Stomach smooth muscle (tissue), 2 donors: Measurements from ENCODE around the gene PSG5.
"Not testable (repeated sequence)": the region's sequence is repeated elsewhere in the genome, so short reads cannot be mapped to it uniquely, and the experiment has no call there.

ENCODE experiments used
- H3K27ac ChIP-seq: one replicate; pipeline ENCODE4 v1.7.0; 2013; ENCODE audit warnings: mild to moderate bottlenecking, low read length, inconsistent platforms
- H3K27me3 ChIP-seq, 2 donors: one replicate each; pipeline ENCODE4 v1.7.0; 2013; ENCODE audit warnings: low read length in 2 of 2; ENCODE audit not compliant: insufficient read depth in 2 of 2, control insufficient read depth in 1 of 2
- H3K36me3 ChIP-seq, 2 donors: one replicate each; pipeline ENCODE4 v1.7.0; 2013; ENCODE audit warnings: low read length in 2 of 2; ENCODE audit not compliant: control insufficient read depth in 2 of 2, insufficient read depth in 2 of 2
- H3K4me1 ChIP-seq: one replicate; pipeline ENCODE4 v1.7.0; 2013; ENCODE audit warnings: low read length; ENCODE audit not compliant: control insufficient read depth, insufficient read depth
- H3K4me3 ChIP-seq, 2 donors: one replicate each; pipeline ENCODE4 v1.7.0; 2013; ENCODE audit warnings: low read length in 2 of 2
- H3K9ac ChIP-seq, 2 donors: one replicate each; pipeline ENCODE4 v1.7.0; 2013; ENCODE audit warnings: low read length in 2 of 2, mild to moderate bottlenecking in 1 of 2
- H3K9me3 ChIP-seq, 2 donors: one replicate each; pipeline ENCODE4 v1.7.0; 2013; ENCODE audit warnings: low read length in 2 of 2; ENCODE audit not compliant: control insufficient read depth in 2 of 2
- donor health status: healthy.
- donor health status: Pancreatic carcinoma.

PSG5 gene

DNA sequence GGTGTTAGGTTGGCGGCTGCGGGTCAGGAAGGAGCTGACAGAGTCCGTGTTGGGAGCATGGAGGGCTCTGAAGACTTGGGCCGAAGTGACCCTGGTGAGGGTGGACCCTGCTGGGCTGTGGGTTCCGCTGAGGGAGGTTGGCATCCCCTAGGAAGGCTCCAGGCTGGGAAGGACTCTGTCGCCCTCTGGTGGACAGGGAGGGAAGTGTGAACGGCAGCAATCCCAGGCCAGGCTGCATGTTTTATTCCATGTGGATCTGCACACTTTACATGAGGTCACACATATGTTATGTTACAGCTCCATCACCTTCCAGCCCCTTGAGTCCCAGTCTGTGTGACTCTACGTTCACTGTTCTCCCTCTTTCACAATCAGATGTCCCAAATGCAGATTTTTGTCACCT, 20.8 kb upstream of the PSG5 start:
- H3K4me1 ChIP-seq, H3K4me3 ChIP-seq, H3K9ac ChIP-seq, H3K27ac ChIP-seq, H3K36me3 ChIP-seq, H3K27me3 ChIP-seq, H3K9me3 ChIP-seq: not testable (repeated sequence)

DNA sequence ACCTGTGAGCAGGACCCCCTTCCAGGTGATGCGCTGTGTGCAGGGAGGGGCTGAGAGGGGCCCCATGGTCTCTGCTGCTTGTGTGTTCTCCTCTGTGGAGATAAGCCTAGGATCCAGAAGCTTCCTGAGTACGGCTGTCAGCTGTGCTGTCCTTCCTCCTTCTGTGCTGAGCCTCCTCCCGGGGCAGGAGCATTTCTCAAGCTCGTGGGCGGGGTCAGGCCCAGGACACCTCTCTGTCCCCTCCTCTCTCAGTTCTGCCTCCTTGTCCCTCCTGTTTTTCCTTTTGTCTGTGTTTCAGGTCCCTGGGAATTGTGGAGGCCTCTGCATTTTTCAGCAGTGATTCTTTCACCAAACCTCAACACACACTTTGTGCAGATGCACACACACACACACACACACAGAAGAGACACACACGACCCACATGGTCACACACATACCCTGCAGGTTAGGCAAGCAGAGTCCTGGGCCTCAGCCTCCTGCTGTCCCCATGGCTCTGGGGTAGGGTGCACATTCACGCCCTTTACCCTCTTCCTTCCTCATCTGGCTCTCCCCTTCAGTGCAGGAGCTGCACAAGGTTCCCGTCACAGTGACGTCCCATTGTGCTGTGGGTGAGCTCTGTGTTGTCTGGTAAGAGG, 19.3 kb upstream of the PSG5 start, which contains the start of gene PSG4:
Gene PSG4 (minus strand): TSS at position 168 of the 635 bp plus-strand sequence. CDS start 102 bp downstream, at position 66.
- H3K4me3 ChIP-seq, H3K4me1 ChIP-seq, H3K36me3 ChIP-seq, H3K27me3 ChIP-seq, H3K27ac ChIP-seq, H3K9ac ChIP-seq, H3K9me3 ChIP-seq: not testable (repeated sequence)

DNA sequence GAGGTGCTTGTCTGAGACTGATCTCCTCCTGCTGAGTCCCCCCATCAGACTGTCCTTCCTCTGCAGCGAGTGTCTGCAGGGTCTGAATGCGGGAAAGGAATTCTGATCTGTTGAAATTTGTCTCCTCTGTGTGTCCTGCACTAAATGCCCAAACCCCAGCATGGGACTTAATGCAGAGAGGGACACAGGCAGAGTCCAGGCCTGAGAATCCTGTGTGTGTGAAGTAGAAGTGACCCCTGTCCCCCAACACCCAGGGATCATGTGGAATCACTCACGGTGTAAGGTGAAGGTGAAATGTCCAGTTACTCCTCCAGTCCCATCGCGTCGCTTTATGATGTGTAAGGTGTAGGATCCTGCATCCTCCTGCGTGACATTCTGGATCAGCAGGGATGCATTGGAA, 17.3 kb upstream of the PSG5 start:
- H3K9me3 ChIP-seq, H3K27ac ChIP-seq, H3K4me3 ChIP-seq, H3K4me1 ChIP-seq, H3K9ac ChIP-seq, H3K36me3 ChIP-seq, H3K27me3 ChIP-seq: not testable (repeated sequence)

DNA sequence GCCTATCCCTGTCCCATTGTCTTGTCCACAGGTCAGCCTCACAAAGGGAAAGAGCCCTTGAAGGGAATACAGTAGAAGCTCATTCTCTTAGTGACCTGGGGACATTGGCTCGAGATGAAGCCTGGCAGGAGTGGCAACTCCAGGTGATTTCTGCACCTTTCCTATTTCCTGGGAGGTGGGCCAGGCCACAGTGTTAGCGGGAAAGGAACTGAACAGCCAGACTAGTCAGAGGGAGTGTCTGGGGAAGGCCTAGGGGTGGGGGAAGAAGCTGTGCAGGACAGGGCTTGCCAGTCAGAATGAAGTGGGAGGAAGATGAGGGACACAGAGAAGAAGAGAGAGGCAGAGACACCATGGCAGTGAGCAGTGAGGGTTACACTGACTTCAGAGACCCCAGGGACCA, 15.6 kb upstream of the PSG5 start:
- not testable (repeated sequence) for H3K27ac ChIP-seq, H3K36me3 ChIP-seq, H3K4me1 ChIP-seq

DNA sequence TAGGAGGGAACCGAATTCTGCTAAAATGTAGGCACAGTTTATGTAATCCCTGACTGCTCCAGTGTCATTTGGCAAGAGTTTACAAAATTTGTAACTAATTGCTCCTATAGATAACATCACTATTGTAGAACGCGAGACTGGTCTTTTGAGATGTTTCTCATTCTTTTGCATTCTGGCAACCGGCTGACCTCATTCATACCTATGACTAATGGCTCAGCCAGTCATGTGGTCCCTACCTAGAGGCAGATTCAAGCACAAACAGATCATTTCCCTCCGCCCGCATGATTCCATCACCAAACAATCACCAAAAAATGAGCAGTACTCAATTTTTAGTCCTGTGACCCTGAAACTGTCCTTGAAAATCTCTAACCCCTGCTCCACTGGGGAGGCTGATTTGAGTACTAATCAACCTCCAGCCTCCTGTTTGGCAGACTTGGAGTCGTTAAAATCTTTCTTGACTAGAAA, 15.0 kb upstream of the PSG5 start:
- H3K27me3 ChIP-seq, H3K9ac ChIP-seq, H3K4me1 ChIP-seq, H3K27ac ChIP-seq, H3K36me3 ChIP-seq, H3K4me3 ChIP-seq, H3K9me3 ChIP-seq: not testable (repeated sequence)

More for the DNA sequence above, 15.6 kb upstream of the PSG5 start:
- not testable (repeated sequence) for H3K27me3 ChIP-seq, H3K4me3 ChIP-seq, H3K9me3 ChIP-seq, H3K9ac ChIP-seq

DNA sequence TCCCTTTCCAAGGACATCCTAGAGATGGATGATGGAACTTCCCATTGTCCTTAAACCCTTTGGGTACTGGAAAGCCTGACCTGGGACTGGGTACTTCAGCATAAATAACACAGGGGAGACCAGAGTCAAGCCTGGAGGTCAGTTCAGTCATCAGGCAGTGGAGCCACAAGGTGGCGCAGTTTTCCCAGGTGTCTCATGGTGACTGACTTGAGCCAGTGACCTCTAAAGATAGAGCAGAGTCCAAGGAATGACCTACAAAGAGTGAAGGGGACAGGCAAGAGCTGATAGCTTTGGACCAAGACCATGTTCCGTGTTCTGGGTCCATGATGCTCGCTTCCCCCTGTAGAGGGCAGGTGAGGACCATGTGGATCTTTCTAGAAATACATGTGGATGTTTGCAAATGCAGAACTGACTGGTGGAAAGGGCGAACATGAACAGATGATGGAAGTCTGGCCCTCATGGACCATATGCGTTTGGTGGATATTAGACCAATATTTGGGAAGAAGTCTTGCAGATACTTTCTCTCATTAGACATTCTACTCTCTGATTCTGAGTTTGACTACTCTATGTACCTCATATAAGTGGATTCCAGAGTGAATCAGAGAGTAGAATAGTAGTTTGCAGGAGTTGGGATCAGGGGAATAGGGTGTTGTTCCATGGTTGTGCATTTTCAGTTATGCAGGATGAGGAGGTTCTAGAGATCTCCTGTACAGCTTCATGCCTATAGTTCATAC, 12.5 kb upstream of the PSG5 start:
- not testable (repeated sequence) for H3K4me1 ChIP-seq, H3K9me3 ChIP-seq, H3K27me3 ChIP-seq, H3K27ac ChIP-seq, H3K36me3 ChIP-seq, H3K9ac ChIP-seq, H3K4me3 ChIP-seq

DNA sequence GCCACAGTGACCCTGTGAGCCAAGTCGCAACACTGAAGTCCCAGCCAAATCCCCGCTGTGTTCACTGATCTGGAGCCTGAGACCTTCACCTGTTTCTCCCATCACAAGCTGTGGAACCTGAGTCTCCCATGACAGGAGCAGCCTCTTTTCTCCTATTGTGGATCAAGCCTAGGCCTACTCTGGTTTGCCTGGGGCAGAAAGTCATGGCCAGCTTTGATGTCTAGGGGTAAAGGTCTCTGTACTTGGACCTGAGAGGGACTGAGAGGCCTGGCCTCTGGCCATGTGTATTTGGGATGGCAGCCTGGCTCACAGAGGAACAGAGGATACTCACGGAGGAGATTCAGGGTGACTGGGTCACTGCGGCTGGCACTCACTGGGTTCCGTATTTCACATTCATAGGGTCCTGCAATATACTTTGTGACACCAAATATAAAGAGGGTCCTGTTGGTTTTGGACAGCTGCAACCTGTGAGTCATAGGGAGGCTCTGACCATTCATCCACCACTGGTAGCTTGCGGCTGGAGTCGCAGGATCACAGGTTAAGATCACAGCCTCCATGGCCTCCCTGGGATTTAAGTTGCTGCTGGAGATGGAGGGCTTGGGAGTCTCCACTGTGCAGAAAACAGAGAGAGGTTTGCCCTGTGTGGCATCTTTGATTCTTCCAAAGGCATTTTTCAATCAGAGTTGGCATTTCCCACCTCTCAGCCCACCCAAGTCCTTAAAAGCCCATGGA, 11.5 kb upstream of the PSG5 start:
- not testable (repeated sequence) for H3K27ac ChIP-seq, H3K4me3 ChIP-seq, H3K9me3 ChIP-seq, H3K9ac ChIP-seq, H3K36me3 ChIP-seq, H3K4me1 ChIP-seq, H3K27me3 ChIP-seq

DNA sequence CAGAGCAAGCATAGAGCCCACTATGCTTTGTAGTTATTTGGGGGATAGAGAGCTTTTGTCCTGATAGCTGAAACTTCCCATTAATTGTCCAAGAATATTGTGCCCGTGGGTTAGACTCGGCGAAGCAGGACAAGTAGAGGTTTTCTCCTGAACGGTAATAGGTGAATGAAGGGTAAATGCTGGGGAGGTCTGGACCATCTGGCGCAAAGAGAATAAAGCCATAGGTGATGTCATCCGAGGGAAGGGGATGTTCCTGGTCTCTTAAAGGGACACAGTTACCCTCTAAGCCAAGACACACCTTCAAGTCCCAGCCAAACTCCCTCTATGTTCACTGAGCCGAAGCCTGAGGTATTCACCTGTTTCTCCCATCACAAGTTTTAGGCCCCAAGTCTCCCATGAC, 8.1 kb upstream of the PSG5 start:
- not testable (repeated sequence) for H3K27ac ChIP-seq, H3K9me3 ChIP-seq, H3K36me3 ChIP-seq, H3K27me3 ChIP-seq, H3K4me1 ChIP-seq, H3K4me3 ChIP-seq, H3K9ac ChIP-seq

DNA sequence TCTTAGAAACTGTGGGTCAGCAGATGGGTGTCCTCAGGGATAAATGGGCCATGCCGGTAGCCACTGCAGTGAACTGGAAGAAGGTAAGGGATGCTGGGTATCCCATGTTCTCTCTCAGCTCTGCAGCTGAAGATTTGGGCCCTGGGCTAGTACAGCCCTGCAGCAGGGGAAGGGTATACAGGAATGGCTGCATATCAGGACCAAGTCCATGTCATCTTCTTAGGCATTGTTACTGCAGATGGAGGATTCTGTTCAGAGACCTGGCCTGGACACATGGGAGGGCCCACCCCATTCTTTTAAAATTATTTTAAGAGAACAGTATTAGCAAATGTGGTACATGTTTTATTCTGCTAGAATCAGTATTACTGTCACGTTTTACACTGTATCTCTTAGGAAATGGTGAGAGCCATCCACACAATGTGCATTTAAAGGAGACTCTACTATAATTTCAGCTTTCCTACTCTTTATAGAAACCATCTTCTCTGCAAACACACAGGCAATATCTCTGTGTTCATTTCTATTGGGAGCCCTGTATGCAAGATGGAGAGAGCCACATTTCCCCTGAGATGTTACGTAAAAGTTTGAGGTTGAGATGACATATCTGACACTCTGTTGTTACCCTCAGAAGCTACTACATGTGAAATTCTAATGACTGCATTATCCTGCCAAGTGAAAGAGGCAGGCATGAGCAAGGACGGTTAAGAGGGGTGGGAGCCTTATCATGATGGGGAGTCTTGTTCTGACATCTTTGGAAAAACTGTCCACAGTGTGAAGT, 6.2 kb upstream of the PSG5 start:
- not testable (repeated sequence) for H3K27ac ChIP-seq, H3K4me3 ChIP-seq, H3K36me3 ChIP-seq, H3K9me3 ChIP-seq, H3K4me1 ChIP-seq, H3K27me3 ChIP-seq, H3K9ac ChIP-seq

DNA sequence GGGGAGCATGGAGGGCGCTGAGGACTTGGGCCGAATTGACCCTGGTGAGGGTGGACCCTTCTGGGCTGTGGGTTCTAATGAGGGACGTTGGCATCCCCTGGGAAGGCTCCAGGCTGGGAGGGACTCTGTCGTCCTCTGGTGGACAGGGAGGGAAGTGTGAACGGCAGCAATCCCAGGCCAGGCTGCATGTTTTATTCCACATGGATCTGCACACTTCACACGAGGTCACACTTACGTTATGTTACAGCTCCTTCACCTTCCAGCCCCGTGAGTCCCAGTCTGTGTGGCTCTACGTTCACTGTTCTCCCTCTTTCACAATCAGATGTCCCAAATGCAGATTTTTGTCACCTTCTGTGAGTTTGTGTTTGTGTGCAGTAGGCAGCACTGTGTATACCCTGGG, 1.8 kb upstream of the PSG5 start:
- H3K27ac ChIP-seq, H3K9me3 ChIP-seq, H3K27me3 ChIP-seq, H3K36me3 ChIP-seq, H3K4me3 ChIP-seq, H3K4me1 ChIP-seq, H3K9ac ChIP-seq: not testable (repeated sequence)
